NCI-H69 (cell line): ENCODE results near the gene ELANE.

ENCODE experiments used
- DNase-seq: peaks from one replicate; lab custom pipeline; 2025; lab: John Stamatoyannopoulos, UW

The ELANE gene

GRCh38 chr19:879711-880438, 27.8 kb downstream of the ELANE start:
- no peak for DNase-seq

- no peak for DNase-seq
These were observed 29.4 kb downstream of the ELANE start for GRCh38 chr19:881385-882071.

GRCh38 chr19:882871-883497, 30.9 kb downstream of the ELANE start:
- DNase-seq: no peak

GRCh38 chr19:883661-884211, 31.6 kb downstream of the ELANE start:
- DNase-seq: peak; percentile 84

- DNase-seq: no peak
These were observed 32.5 kb downstream of the ELANE start for GRCh38 chr19:884420-885211.

GRCh38 chr19:885536-886224, 33.6 kb downstream of the ELANE start:
- no peak for DNase-seq

GRCh38 chr19:887072-887471, 35.0 kb downstream of the ELANE start:
- peak; percentile 17 for DNase-seq

GRCh38 chr19:887599-887998, 35.5 kb downstream of the ELANE start:
- no peak for DNase-seq

GRCh38 chr19:888581-889385, 36.7 kb downstream of the ELANE start:
- no peak for DNase-seq

GRCh38 chr19:889662-890295, 37.7 kb downstream of the ELANE start:
- DNase-seq: no peak

- DNase-seq: no peak
These were observed 38.7 kb downstream of the ELANE start for GRCh38 chr19:890831-891230.

- peak; percentile 90 for DNase-seq
These were observed 39.5 kb downstream of the ELANE start for GRCh38 chr19:891421-892200.

GRCh38 chr19:892243-892893, 40.3 kb downstream of the ELANE start:
- peak; percentile 71 for DNase-seq

- DNase-seq: peak; percentile 99
These were observed 41.0 kb downstream of the ELANE start, which contains the start of the genes MED16 and RNU6-9 for GRCh38 chr19:892894-893689. TSS of gene MED16 (minus strand) at chr19:893187. CDS start at chr19:891131, 2,056 bp downstream. TSS of gene RNU6-9 (plus strand) at chr19:893484.

GRCh38 chr19:896434-896833, 44.3 kb downstream of the ELANE start:
- DNase-seq: no peak

- DNase-seq: no peak
These were observed 44.9 kb downstream of the ELANE start for GRCh38 chr19:896999-897398.

GRCh38 chr19:897442-898039, 45.4 kb downstream of the ELANE start:
- no peak for DNase-seq
